Measurements from ENCODE around the gene NTN3. TPM values are rescaled to one million over a fixed set of nuclear protein-coding genes. Genes with fewer than 3 reads are reported as not detected.

NTN3 gene
- total and polyA plus RNA-seq, 2 of the 8 experiments (the other 6 are each of a cell fraction or from before 2014, with no cell fraction given) = 0.30 to 0.34 TPM

- H4K91ac ChIP-seq (replicated peaks; ENCODE audit: insufficient read length, low read length) = no peak overlapping the region
- DNase-seq (ENCODE audit: low read depth in 1 of 2, low spot score in 2 of 2) (no peak), FAIRE-seq (no peak)
- peaks cover 6 to 10% (median 8%) of the 10 kb centered on the region in 4 experiments for H3K36me3 ChIP-seq (ENCODE audit: control insufficient read depth in 2 of 4, insufficient read depth in 4 of 4, low read length in 3 of 4)
- H3K79me2 ChIP-seq (ENCODE audit: control insufficient read depth in 1 of 2, insufficient read depth in 2 of 2, low read length in 2 of 2) = peaks cover 0 to 15% of the 10 kb centered on the region in 2 experiments; a peak in 2 of 4 replicates
- ChIA-PET POLR2A (ENCODE audit: partially characterized antibody) (interaction anchor here (0.8 to 2.2 kb wide), 10 partner anchors 31 to 179 kb away, joined by 3 to 9 read pairs (median 3); partner anchors contain the start of genes ATP6V0C, ECI1 and TBC1D24), CTCF (ENCODE audit: partially characterized antibody) (interaction anchor here (0.7 to 2.8 kb wide), 10 partner anchors 14 to 189 kb away, joined by 3 to 9 read pairs (median 3); partner anchors contain the start of gene ECI1)
- H4K20me1 ChIP-seq (replicated peaks in 1 of 2; ENCODE audit: control insufficient read depth in 1 of 2, insufficient read depth in 2 of 2, low read length in 2 of 2) = peaks cover 8 to 11% of the 10 kb centered on the region in 2 experiments
- H3K18ac ChIP-seq (ENCODE audit: extremely low read depth, low read length) = no peak overlapping the region
- peak overlapping the region; percentile 39; the same call in 1 of the 2 replicates for H2BK12ac ChIP-seq (ENCODE audit: low read depth, low read length)
- H4K5ac ChIP-seq (ENCODE audit: insufficient read length, low read depth, low read length) = no peak overlapping the region
- 0 out of 2 replicates have a peak overlapping the region, but pooled peaks have one; percentile 46 for H2BK15ac ChIP-seq (ENCODE audit: low read length)
- H2AK5ac ChIP-seq (ENCODE audit: low read depth, low read length) = peak overlapping the region; percentile 53; the same call in 1 of the 2 replicates
- peak overlapping the region in 1 of 2 experiments; percentile 51; a peak in 1 of 4 replicates for H3K4me2 ChIP-seq (ENCODE audit: insufficient read depth in 1 of 2, low read depth in 2 of 2, low read length in 2 of 2)
- H3K14ac ChIP-seq (ENCODE audit: insufficient read length) = no peak overlapping the region
- H3K56ac ChIP-seq (replicated peaks; ENCODE audit: insufficient read length, low read depth, low read length) = no peak overlapping the region
- H3K9me3 ChIP-seq (ENCODE audit: insufficient read depth in 2 of 2, low read depth in 1 of 2, low read length in 1 of 2) = no peaks in the 10 kb centered on the region
- H2AFZ ChIP-seq (ENCODE audit: low read length) = no peak overlapping the region
- no peak overlapping the region for H3K27ac ChIP-seq (ENCODE audit: low read depth, low read length)
- H3K23me2 ChIP-seq (ENCODE audit: low read depth, low read length) = peaks cover 12% of the 10 kb centered on the region; the same call in 1 of the 2 replicates
- H3K9ac ChIP-seq (replicated peaks in 1 of 4; ENCODE audit: extremely low read depth in 1 of 4, low read depth in 3 of 4, low read length in 3 of 4) = no peak overlapping the region
- peaks cover 0 to 9% (median 2%) of the 10 kb centered on the region in 4 experiments; a peak in 2 of 7 replicates for H3K27me3 ChIP-seq (replicated peaks in 1 of 4; ENCODE audit: control insufficient read depth in 3 of 4, extremely low read depth in 1 of 4, insufficient read depth in 3 of 4, low read length in 3 of 4)
- H3K23ac ChIP-seq (ENCODE audit: insufficient read length) = no peak overlapping the region
- no peak overlapping the region for H3K4me3 ChIP-seq (ENCODE audit: extremely low read depth in 1 of 4, insufficient read depth in 2 of 4, low read depth in 3 of 4, low read length in 4 of 4)
- H2BK5ac ChIP-seq (ENCODE audit: low read depth, low read length) = no peak overlapping the region
- peak overlapping the region; percentile 40 for H3K4ac ChIP-seq (replicated peaks; ENCODE audit: insufficient read length, low read depth, low read length)
- H2BK120ac ChIP-seq (replicated peaks; ENCODE audit: low read depth, low read length) = no peak overlapping the region
- H3K79me1 ChIP-seq (ENCODE audit: low read depth, low read length) = 0 out of 2 replicates have a peak, but pooled peaks cover 6% of the 10 kb centered on the region
- no peak overlapping the region for H4K8ac ChIP-seq (ENCODE audit: extremely low read depth, insufficient read depth, low read length)
- H2BK20ac ChIP-seq (ENCODE audit: low read length) = no peak overlapping the region
- H3K4me1 ChIP-seq (replicated peaks in 1 of 4; ENCODE audit: control insufficient read depth in 3 of 4, insufficient read depth in 4 of 4, low read length in 3 of 4) = peaks cover 0 to 13% (median 6%) of the 10 kb centered on the region in 4 experiments; a peak in 5 of 7 replicates
- WGBS, 2 experiments (ENCODE audit: extremely low coverage in 1 of 2, insufficient coverage in 1 of 2, insufficient read length in 1 of 2, insufficient replicate concordance in 2 of 2, low coverage in 1 of 2, low lambda C conversion rate in 2 of 2, missing lambda C conversion rate in 1 of 2) = 88% methylated on average over 4 of the region's 4 CpGs; no CpG with 5 or more reads in 1 of the 2 experiments
- TF ChIP-seq POU5F1 (IDR thresholded peaks at IDR 0.05; ENCODE audit: low read depth, low read length) (no peak), HDAC2 (IDR thresholded peaks at IDR 0.05; ENCODE audit: borderline replicate concordance in 1 of 2, low read depth in 2 of 2, low read length in 2 of 2) (no peak), ASH2L (IDR thresholded peaks at IDR 0.05; ENCODE audit: low read length) (no peak), SUZ12 (IDR thresholded peaks at IDR 0.05; ENCODE audit: low read length) (no peak), CBX8 (IDR thresholded peaks at IDR 0.05; ENCODE audit: borderline replicate concordance, low read depth, low read length) (no peak), POLR2A (IDR thresholded peaks at IDR 0.05; ENCODE audit: control extremely low read depth in 1 of 2, low read depth in 2 of 2, low read length in 2 of 2) (no peak), RBBP5 (IDR thresholded peaks at IDR 0.05; ENCODE audit: borderline replicate concordance, low read depth, low read length) (no peak)
These were observed 43.6 kb upstream of the NTN3 start for GRCh38 chr16:2427526-2427925.
